ENCODE results near the gene LRCH1.
A peak's percentile ranks its signal among the peaks of the same experiment; 100 is the strongest.

Gene LRCH1

DNA sequence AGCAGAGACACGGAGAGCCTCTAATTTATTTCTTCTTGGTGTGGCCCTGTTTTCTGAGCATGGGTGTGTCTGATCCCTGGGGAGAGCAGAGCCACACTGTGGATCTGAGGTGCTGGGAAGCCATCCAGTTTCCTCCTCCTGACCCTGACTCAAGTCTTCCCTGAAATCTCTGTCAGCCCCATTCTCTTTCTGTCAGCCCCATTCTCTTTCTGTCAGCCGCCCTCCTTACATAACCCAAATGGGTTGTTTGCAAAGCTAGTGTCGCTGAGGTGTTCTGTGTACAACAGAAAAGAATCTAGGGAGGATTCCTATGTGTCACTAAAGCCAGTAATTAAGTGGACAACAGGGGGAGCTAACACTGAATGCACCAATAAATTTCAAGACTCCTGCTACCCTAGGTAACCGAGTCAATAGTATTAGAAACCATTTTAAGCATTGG lies 50.2 kb downstream of the LRCH1 start:
- H3K36me3 ChIP-seq (ENCODE audit: insufficient read depth), result no peaks in the 10 kb centered on the region
- 0 out of 2 replicates have a peak, but pooled peaks cover 6% of the 10 kb centered on the region for H3K79me2 ChIP-seq (ENCODE audit: insufficient read depth, low read depth)
- H2AFZ ChIP-seq (ENCODE audit: low read depth), result no peak overlapping the region
- no peak overlapping the region for H3K27ac ChIP-seq
- TF ChIP-seq, protein P1, sequence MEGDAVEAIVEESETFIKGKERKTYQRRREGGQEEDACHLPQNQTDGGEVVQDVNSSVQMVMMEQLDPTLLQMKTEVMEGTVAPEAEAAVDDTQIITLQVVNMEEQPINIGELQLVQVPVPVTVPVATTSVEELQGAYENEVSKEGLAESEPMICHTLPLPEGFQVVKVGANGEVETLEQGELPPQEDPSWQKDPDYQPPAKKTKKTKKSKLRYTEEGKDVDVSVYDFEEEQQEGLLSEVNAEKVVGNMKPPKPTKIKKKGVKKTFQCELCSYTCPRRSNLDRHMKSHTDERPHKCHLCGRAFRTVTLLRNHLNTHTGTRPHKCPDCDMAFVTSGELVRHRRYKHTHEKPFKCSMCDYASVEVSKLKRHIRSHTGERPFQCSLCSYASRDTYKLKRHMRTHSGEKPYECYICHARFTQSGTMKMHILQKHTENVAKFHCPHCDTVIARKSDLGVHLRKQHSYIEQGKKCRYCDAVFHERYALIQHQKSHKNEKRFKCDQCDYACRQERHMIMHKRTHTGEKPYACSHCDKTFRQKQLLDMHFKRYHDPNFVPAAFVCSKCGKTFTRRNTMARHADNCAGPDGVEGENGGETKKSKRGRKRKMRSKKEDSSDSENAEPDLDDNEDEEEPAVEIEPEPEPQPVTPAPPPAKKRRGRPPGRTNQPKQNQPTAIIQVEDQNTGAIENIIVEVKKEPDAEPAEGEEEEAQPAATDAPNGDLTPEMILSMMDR (conservative IDR thresholded peaks at IDR 0.05; ENCODE audit: low read depth, low read length), result peak; percentile 24; the same call in 1 of the 2 replicates
- H3K9ac ChIP-seq, result no peak overlapping the region
- no peak overlapping the region for H3K4me2 ChIP-seq
- H4K20me1 ChIP-seq (ENCODE audit: insufficient read depth), result no peaks in the 10 kb centered on the region
- no peaks in the 10 kb centered on the region for H3K27me3 ChIP-seq (ENCODE audit: insufficient read depth, low read depth)
- H3K4me1 ChIP-seq (ENCODE audit: low read depth, poor library complexity, severe bottlenecking), result peaks cover 18% of the 10 kb centered on the region
- no peak overlapping the region for H3K4me3 ChIP-seq (IDR thresholded peaks at IDR 0.05; ENCODE audit: insufficient read depth, low read depth, low read length)

DNA sequence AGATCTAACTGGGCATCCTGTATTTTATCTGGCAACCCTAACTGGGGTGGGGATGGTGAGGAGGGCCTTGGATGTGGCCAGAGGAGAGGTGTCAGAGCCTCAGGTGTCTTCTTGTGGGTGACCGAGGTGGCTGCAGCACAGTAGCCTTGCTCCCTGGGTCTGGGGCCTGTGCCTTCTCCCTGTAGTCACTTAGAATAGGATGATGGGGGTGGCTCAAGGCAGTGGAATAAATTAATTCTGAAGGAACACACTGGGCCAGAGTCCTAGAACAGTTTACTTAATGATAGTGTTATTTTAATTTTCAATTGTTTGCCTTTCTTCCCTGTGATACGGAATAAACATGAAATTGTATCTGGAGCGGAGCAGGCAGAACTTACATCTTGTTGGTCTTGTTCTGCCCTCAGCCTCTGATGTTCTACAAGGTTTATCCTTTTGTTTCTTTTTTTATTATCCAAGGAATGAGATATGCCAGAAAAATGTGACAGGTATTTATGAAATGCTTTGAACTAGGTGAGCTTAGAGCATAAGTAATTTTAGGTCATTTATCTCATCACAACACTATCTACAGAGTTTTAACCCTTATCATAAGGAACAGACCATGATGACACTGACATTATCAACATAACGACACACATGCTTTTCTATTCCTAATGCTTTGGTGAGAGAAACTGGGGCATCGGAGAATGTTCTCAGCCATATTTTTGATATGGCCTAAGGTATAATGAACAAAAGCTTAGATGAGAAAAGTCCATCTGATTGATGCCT lies 51.4 kb downstream of the LRCH1 start:
- H4K20me1 ChIP-seq (ENCODE audit: insufficient read depth), result no peaks in the 10 kb centered on the region
- no peaks in the 10 kb centered on the region for H3K27me3 ChIP-seq (ENCODE audit: insufficient read depth, low read depth)
- TF ChIP-seq, protein P1 (conservative IDR thresholded peaks at IDR 0.05; ENCODE audit: low read depth, low read length), result no peak
- H3K4me2 ChIP-seq, result no peak overlapping the region
- no peaks in the 10 kb centered on the region for H3K36me3 ChIP-seq (ENCODE audit: insufficient read depth)
- no peak overlapping the region for H3K9ac ChIP-seq
- H3K27ac ChIP-seq, result no peak overlapping the region
- 0 out of 2 replicates have a peak, but pooled peaks cover 6% of the 10 kb centered on the region for H3K79me2 ChIP-seq (ENCODE audit: insufficient read depth, low read depth)
- H3K4me3 ChIP-seq (IDR thresholded peaks at IDR 0.05; ENCODE audit: insufficient read depth, low read depth, low read length), result no peak overlapping the region
- H3K4me1 ChIP-seq (ENCODE audit: low read depth, poor library complexity, severe bottlenecking), result peaks cover 18% of the 10 kb centered on the region
- H2AFZ ChIP-seq (ENCODE audit: low read depth), result no peak overlapping the region

GRCh38 chr13:46605076-46605824 lies 52.3 kb downstream of the LRCH1 start:
- H3K4me2 ChIP-seq, result no peak overlapping the region

DNA sequence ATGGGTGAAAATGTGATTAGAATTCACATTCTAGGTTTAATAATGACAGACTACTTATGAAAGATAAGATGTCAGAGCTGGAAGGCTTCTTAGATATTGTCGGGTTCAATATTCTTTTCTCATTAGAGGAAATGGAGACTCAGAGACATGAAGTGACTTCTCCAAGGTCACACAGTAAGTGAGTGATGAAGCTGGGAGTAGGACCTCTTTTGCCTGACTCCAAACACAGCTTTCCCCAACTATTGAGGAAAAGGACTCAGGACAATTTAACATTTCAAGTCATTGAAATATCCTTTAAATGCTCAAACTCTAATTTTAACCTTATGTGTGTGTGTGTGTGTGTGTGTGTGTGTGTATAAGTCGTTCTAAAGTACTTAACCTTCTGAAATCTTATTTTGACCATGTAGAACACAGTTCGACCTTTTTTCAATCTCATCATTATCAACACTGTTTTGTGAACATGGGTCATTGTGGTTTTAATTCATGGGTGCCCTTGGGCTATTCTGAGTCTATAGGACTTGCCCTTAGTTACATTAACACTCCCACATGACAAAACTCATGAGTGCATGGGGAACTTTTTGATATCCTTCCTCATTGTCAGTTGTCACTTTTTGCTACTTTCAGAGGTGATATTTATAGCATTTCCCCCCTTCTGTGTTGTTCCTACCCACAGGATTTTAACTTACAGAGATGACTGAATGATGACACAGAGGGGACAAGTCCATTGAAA lies 53.0 kb downstream of the LRCH1 start:
- H3K79me2 ChIP-seq (ENCODE audit: insufficient read depth, low read depth), result peaks cover 6% of the 10 kb centered on the region; the same call in 1 of the 2 replicates
- peaks cover 18% of the 10 kb centered on the region for H3K4me1 ChIP-seq (ENCODE audit: low read depth, poor library complexity, severe bottlenecking)
- no peaks in the 10 kb centered on the region for H3K36me3 ChIP-seq (ENCODE audit: insufficient read depth)
- no peaks in the 10 kb centered on the region for H4K20me1 ChIP-seq (ENCODE audit: insufficient read depth)
- no peaks in the 10 kb centered on the region for H3K27me3 ChIP-seq (ENCODE audit: insufficient read depth, low read depth)
- no peak overlapping the region for H3K27ac ChIP-seq
- no peak overlapping the region for H2AFZ ChIP-seq (ENCODE audit: low read depth)
- H3K9ac ChIP-seq, result no peak overlapping the region
- H3K4me3 ChIP-seq (IDR thresholded peaks at IDR 0.05; ENCODE audit: insufficient read depth, low read depth, low read length), result no peak overlapping the region
- TF ChIP-seq, protein P1 (conservative IDR thresholded peaks at IDR 0.05; ENCODE audit: low read depth, low read length), result no peak
- no peak overlapping the region for H3K4me2 ChIP-seq

More at GRCh38 chr13:46605076-46605824, 52.3 kb downstream of the LRCH1 start:
- Histone ChIP-seq H3K79me2 (ENCODE audit: insufficient read depth, low read depth) (0 out of 2 replicates have a peak, but pooled peaks cover 6% of the 10 kb centered on the region), H3K4me3 (IDR thresholded peaks at IDR 0.05; ENCODE audit: insufficient read depth, low read depth, low read length) (no peak overlapping the region), H4K20me1 (ENCODE audit: insufficient read depth) (no peaks in the 10 kb centered on the region), H3K36me3 (ENCODE audit: insufficient read depth) (no peaks in the 10 kb centered on the region), H3K9ac (no peak overlapping the region), H3K4me1 (ENCODE audit: low read depth, poor library complexity, severe bottlenecking) (peaks cover 18% of the 10 kb centered on the region), H3K27me3 (ENCODE audit: insufficient read depth, low read depth) (no peaks in the 10 kb centered on the region), H2AFZ (ENCODE audit: low read depth) (no peak overlapping the region), H3K27ac (no peak overlapping the region)
- TF ChIP-seq, protein P1 (conservative IDR thresholded peaks at IDR 0.05; ENCODE audit: low read depth, low read length), result no peak

All from KMS-11 (cell line).